ENCODE results near the gene TCP11. TPM values are rescaled to one million over a fixed set of nuclear protein-coding genes. Genes with fewer than 3 reads are reported as not detected.

The TCP11 gene
- total and polyA plus RNA-seq, 2 donors (not counting 1 experiment from before 2014, with no cell fraction given): not detected

- no peaks in the 10 kb centered on the region for H3K9me3 ChIP-seq (ENCODE audit: control extremely low read depth in 1 of 3, control insufficient read depth in 2 of 3, insufficient read depth in 1 of 3, low read length in 2 of 3)
- CTCF ChIA-PET: interaction anchor here (1.5 kb wide), 1 partner anchor 10 kb away, joined by 3 read pairs; no protein-coding TSS in a partner anchor
Measured at GRCh38 chr6:35089216-35089934, 51.8 kb downstream of the TCP11 start.

More at GRCh38 chr6:35089216-35089934, 51.8 kb downstream of the TCP11 start:
- peaks cover 0 to 8% of the 10 kb centered on the region in 2 experiments for H3K36me3 ChIP-seq (replicated peaks in 1 of 2; ENCODE audit: control extremely low read depth in 1 of 2, control insufficient read depth in 1 of 2, extremely low read depth in 1 of 2, insufficient read depth in 2 of 2, low read length in 1 of 2)
- H3K27me3 ChIP-seq (replicated peaks in 1 of 4; ENCODE audit: control extremely low read depth in 1 of 4, control insufficient read depth in 3 of 4, insufficient read depth in 4 of 4, low read length in 3 of 4): no peaks in the 10 kb centered on the region
- H3K4me1 ChIP-seq (ENCODE audit: control insufficient read depth in 2 of 2, insufficient read depth in 2 of 2, low read length in 2 of 2): no peaks in the 10 kb centered on the region
- WGBS (ENCODE audit: insufficient coverage): 94% methylated on average over 18 of the region's 19 CpGs
- H3K4me2 ChIP-seq (replicated peaks; ENCODE audit: low read depth, low read length, poor library complexity, severe bottlenecking): no peak overlapping the region
- Mint-ChIP-seq H3K4me1 (no peaks in the 10 kb centered on the region), H3K9me3 (ENCODE audit: insufficient read depth) (no peaks in the 10 kb centered on the region), H3K27ac (no peak overlapping the region), H3K27me3 (no peaks in the 10 kb centered on the region), H3K4me3 (no peak overlapping the region)
- POLR2A ChIA-PET: no interaction called here
- H3K4me3 ChIP-seq (ENCODE audit: control extremely low read depth in 1 of 5, extremely low read depth in 1 of 5, insufficient read depth in 1 of 5, low read depth in 2 of 5, low read length in 4 of 5): no peak overlapping the region
- H3K9ac ChIP-seq (ENCODE audit: low read length): no peak overlapping the region
- H2AFZ ChIP-seq (ENCODE audit: insufficient read depth, low read depth, low read length, poor library complexity, severe bottlenecking): no peak overlapping the region
- no peak for TF ChIP-seq CTCF (IDR thresholded peaks at IDR 0.05)
- TF ChIP-seq EZH2 (IDR thresholded peaks at IDR 0.05; ENCODE audit: borderline replicate concordance, insufficient read depth, low read depth, low read length, poor library complexity, severe bottlenecking): no peak
- ATAC-seq (ENCODE audit: low read depth) (no peak), DNase-seq (no peak)
- intact Hi-C loops (cut with micrococcal nuclease): no loop called here
- H3K79me2 ChIP-seq (ENCODE audit: control insufficient read depth, insufficient read depth, low read length): no peaks in the 10 kb centered on the region
- H3K27ac ChIP-seq (ENCODE audit: low read length in 2 of 2): no peak overlapping the region
- no peaks in the 10 kb centered on the region for H4K20me1 ChIP-seq (ENCODE audit: control insufficient read depth, insufficient read depth, low read length, poor library complexity, severe bottlenecking)

All from B cell (primary cell).